SW480 (cell line): ENCODE results near the gene VWF.
"Not testable (repeated sequence)": the region's sequence is repeated elsewhere in the genome, so short reads cannot be mapped to it uniquely, and the experiment has no call there.

ENCODE experiments used
- DNase-seq: peaks from one replicate; pipeline ENCODE4 v3.0.0-alpha.2; 2016; ENCODE audit warnings: low spot score

VWF gene

DNA sequence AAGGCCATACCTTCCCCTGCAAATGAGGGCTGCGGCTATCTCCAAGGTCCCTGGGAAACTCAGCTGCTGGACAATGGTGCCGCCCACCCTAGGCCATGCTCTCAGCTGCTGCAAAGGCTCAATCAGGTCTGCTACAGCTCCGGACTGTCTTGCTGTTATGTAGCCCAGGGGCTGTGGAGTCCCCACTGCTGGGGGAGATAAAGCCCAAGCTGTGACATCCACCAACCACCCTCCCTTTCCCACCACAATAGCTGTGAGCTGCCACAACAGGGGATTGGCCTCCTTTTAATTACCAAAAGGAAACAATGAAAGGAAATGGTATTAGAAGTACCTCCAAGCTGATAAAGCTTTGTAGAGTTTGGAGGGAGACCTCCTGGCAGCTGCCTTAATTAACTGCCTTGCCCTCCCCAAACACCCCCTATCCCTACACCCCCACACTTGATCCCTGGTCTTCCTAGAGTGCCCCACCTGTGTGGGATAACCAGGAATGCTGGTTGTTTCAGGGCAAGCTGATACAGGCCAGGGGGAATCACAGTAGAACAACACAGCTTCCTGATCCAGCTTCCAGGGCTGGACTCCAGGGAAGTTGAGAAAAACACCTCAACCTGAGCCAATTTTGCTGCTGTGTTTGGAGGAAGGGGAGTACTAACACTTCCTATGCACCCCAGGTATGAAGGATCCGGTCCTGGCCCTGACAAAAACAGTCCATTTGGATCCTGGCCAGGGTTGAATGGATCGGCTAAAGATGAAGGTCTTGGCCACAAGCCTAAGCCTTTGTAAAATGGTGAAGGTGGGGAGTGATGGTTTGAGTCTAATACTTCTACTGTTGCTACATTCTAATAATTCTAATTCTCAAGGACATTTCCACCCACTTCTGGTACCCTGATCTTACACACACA lies at the start of gene VWF:
Gene VWF, minus strand, starts transcription at position 260 of the 899 bp plus-strand sequence. CDS start 1,474 bp downstream, outside the sequence.
- no peak for DNase-seq

DNA sequence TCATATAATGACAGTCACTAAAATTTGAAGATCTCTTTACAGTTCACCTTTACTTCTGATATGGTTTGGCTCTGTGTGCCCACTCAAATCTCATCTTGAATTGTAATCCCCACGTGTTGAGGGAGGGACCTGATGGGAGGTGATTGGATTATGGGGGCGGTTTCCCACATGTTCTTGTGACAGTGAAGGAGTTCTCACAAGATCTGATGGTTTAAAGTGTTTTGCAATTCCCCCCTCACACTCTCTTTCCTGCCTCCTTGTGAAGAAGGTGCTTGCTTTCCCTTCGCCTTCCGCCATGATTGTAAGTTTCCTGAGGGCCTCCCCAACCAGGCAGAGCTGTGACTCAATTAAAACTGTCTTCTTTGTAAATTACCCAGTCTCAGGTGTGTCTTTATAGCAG lies 48.4 kb upstream of the VWF start:
- DNase-seq, result no peak

- no peak for DNase-seq
Measured at GRCh38 chr12:6172086-6172485, 47.6 kb upstream of the VWF start.

GRCh38 chr12:6171409-6172015 lies 47.0 kb upstream of the VWF start:
- DNase-seq, result no peak

- DNase-seq, result peak; percentile 95
Measured at GRCh38 chr12:6167327-6168280, 43.1 kb upstream of the VWF start.

DNA sequence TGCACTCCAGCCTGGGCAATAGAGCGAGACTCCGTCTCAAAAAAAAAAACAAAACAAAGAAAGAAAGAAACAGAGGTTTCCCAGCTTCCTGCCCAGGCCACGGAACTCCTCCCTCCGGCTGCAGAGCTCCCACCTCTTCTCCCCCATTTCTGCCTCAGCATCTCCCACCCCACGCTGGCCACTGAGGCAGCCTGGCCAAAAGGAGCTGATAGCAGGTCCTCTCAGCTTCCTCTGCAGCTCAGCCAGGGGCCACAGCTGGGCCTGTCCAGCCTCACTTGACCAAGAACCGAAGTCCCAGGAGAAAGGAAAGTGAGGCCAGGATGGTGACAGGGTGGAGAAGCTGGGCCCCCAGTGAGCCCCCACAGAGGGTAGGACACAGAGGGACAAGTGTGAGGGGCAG lies 42.3 kb upstream of the VWF start:
- no peak for DNase-seq

DNA sequence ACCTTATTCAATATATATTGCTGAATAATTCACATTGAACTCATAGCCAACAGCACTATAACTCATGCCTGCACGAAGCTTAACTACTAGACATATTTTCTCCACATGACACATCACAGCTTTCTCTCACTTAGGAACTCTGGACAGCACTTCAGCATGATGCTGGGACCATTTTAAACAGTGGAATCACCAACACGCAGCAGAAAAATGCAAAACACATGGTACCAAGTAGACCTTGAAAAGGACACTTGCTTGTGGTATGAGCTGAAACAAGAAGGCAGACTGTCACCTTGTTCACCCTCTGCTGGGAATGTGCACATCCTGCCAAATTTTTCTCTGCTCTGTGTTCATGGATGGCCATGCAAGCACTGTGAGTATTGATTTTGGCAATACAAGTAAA lies 40.9 kb upstream of the VWF start:
- DNase-seq, result no peak

DNA sequence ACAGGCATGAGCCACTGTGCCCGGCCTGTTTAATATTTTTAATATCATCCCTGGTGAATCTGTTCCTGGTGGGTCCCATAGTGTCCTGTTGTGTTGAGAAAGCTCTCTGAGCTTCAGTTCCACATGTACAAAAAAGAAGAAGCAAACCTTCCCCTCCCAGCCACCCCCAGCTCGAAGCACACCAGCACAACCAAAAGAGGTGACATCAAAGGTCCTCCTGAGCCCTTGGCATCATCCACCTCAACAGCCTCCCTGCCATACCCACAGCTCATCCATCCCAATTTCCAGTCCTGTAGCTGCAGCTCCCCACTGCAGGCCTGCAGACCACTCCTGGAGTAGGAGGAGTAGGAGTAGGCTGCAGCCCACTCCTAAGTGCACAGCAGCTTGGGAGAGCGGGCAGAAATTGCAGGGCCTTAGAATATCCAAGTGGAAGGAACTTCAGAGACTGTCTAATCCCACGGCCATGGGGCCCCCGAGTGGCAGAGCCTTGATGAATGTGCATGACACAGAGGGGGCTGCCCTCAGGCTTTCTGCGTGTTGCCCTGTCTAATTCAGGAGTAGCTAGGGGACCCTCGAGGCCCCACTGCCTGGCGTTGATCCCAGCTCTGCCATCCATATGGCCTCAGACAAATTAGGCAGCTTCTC lies 39.1 kb upstream of the VWF start:
- DNase-seq, result no peak

DNA sequence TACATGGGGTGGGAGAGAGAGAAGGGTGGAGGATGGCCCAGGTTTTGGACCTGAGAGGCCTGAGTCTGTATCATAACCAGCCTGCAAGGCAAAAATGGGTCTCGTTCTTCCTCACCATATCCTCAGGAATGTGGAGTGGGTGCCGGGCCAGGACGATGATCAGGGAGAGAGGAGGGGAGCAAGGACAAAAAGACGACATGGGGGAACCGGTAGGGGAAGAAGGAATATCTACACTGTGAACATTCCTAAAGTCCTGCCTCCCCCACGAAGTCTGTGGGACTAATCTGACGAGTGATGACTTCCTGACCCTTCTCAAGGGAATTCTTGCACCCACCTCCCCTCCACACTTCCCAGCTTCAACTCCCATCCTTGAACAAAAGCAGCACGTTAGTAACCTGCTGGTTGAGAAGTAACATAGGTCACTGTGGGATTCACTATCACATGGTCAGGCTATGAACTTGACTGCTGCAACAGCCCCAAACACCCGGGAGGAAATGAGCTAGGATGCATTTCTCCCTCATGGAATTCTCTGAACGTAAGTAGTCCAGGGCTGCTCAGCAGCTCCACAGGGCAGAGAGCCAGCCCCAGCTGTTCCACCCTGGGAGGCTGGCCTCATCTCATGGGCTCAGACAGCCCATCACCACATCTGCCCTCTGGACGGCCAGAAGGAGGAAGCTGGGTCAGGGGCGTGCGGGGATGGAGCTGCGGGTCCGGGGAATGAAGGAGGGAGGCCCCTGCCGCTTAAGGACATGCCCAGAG lies 36.8 kb upstream of the VWF start:
- no peak for DNase-seq

DNA sequence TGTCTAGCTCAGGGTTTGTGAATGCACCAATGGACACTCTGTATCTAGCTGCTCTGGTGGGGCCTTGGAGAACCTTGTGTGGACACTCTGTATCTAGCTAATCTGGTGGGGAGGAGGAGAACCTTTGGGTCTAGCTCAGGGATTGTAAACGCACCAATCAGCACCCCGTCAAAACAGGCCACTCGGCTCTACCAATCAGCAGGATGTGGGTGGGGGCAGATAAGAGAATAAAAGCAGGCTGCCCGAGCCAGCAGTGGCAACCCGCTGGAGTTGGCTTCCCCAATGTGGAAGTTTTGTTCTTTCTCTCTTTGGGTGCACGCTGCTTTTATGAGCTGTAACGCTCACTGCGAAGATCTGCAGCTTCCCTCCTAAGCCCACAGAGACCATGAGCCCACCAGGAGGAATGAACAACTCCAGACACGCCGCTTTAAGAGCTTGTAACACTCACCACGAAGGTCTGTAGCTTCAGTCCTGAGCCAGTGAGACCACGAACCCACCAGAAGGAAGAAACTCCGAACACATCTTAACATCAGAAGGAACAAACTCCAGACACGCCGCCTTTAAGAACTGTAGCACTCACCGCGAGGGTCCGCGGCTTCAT lies 35.7 kb upstream of the VWF start:
- DNase-seq, result not testable (repeated sequence)

- DNase-seq, result not testable (repeated sequence)
Measured at GRCh38 chr12:6159166-6160011, 34.9 kb upstream of the VWF start.

- no peak for DNase-seq
Measured at GRCh38 chr12:6158749-6159148, 34.3 kb upstream of the VWF start.

DNA sequence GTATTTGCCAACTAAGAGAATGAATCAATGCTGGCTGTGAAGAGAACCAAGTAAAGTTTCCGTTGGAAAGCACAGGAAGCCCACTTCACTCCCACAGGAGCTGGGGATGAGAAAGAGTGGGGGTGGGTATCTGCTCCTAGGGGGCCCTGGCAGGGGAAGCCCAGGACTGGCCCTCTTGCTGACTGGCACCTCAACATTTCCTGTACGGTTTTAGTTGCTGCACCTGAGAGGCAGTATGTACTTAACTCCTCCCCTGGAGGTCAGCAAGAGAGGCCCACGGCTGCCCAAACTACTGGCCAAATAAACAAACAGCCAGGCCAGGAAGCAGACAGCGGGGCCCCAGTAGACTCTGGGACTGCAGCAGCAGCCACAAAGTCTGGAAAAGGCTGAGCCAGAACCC lies 33.8 kb upstream of the VWF start:
- DNase-seq, result no peak

- DNase-seq, result no peak
Measured at GRCh38 chr12:6157482-6157881, 33.0 kb upstream of the VWF start.

DNA sequence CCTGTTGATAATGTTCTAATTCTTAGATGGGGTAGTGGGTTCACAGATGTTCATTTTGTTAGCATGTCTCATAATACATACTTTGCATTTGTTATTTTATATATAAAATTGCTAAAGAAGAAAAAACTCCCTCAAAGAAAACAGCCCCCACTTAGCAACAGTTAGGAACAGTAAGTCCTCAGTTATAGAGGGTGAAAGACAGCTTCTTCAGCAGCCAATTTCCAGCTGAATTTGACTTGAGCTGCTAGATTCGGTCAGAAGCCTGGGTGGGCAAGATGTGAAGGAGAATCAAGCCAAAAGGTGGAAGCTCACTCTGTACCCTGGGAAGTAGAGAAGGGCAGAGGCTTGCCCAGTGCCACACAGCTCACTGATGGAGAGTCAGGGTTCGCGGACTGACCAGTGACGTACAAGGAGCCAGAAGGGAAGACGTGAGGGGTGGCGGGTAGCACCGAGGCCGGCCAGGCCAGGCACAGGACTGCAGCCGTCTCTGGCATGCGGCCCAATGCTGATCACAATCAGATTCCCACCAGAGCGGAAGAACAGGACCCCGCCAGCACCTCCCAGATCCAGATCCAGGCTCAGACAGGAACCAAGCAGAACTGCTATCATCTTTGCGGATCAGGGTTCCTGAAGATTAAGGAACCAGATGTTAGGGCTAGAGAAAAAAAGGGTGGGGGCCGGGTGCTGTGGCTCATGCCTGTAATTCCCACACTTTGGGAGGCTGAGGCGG lies 30.4 kb upstream of the VWF start:
- DNase-seq, result no peak

DNA sequence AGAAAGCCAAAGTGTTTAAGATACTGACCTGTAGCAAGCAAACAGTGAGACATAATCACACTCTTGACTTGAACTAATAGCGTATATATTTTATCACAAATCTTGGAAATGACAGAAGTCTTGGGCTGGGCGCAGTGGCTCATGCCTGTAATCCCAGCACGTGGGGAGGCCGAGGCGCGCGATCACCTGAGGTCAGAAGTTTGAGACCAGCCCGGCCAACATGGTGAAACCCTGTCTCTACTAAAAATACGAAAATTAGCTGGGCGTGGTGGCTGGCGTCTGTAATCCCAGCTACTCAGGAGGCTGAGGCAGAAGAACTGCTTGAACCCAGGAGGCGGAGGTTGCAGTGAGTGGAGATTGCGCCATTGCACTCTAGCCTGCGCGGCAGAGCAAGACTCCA lies 24.3 kb upstream of the VWF start:
- DNase-seq, result not testable (repeated sequence)

- no peak for DNase-seq
Measured at GRCh38 chr12:6148061-6148460, 23.6 kb upstream of the VWF start.

DNA sequence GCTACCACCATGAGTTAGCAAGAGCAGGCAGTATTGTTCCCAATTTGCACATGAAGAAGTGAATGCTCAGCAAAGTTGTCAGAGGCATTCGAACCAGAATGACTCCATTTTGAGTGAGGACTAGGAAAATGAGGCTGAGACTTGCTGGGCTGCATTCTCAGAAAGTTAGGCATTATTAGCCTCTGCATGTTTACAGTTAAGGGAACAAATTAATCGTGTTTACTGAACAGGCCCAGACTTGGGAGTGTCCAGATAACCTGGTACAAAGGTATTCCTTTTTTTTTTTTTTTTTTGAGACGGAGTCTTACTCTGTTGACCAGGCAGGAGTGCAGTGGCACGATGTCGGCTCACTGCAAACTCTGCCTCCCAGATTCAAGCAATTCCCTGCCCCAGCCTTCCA lies 22.5 kb upstream of the VWF start:
- no peak for DNase-seq

DNA sequence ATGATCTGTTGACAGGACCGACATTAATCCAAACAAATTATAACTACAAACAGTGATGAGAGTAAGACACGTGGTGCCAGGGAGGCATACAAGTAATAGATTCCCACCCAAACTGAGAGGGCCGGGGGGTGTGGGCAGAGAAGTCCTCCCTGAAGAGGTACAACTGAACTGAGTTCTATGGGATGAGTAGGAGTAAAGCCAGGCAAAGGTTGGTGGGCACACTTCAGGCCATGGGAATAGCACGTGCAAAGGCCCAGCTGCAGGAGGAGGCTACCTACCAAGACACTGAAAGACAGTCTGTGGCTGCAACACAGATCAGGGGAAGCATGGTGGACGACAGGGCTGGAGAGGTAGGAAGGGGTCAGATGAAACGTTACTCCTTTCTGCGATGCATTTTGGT lies 22.0 kb upstream of the VWF start:
- no peak for DNase-seq
